HUES48 (cell line): ENCODE results near the gene SLC13A4.
"Not testable (repeated sequence)": the region's sequence is repeated elsewhere in the genome, so short reads cannot be mapped to it uniquely, and the experiment has no call there.

Experiments used
- H3K27ac ChIP-seq: one replicate; pipeline ENCODE4 v1.7.0; 2013; ENCODE audit warnings: low read depth, low read length, inconsistent platforms
- H3K27me3 ChIP-seq: 2 replicates; pipeline ENCODE4 v1.6.1; 2013; ENCODE audit warnings: mild to moderate bottlenecking, low read length; ENCODE audit not compliant: control insufficient read depth, insufficient read depth
- H3K36me3 ChIP-seq: 2 replicates; pipeline ENCODE4 v1.6.1; 2013; ENCODE audit warnings: low read length; ENCODE audit not compliant: control insufficient read depth, insufficient read depth
- H3K4me1 ChIP-seq: 2 replicates; pipeline ENCODE4 v1.6.1; 2013; ENCODE audit warnings: mild to moderate bottlenecking, low read length; ENCODE audit not compliant: control insufficient read depth, insufficient read depth
- H3K4me3 ChIP-seq: 2 replicates; pipeline ENCODE4 v1.5.1; 2013; ENCODE audit warnings: mild to moderate bottlenecking, low read depth, low read length
- H3K9ac ChIP-seq: 2 replicates; pipeline ENCODE4 v1.6.1; 2013; ENCODE audit warnings: mild to moderate bottlenecking, low read depth, low read length, moderate library complexity
- H3K9me3 ChIP-seq: 2 replicates; pipeline ENCODE4 v1.6.1; 2013; ENCODE audit warnings: low read length; ENCODE audit not compliant: control insufficient read depth, insufficient read depth

Gene SLC13A4

GRCh38 chr7:135747366-135747765 lies 19.4 kb upstream of the SLC13A4 start:
- H3K9me3 ChIP-seq = no peaks in the 10 kb centered on the region
- no peaks in the 10 kb centered on the region for H3K27me3 ChIP-seq
- H3K4me1 ChIP-seq = peaks cover 6% of the 10 kb centered on the region
- H3K27ac ChIP-seq = no peak overlapping the region
- no peak overlapping the region for H3K4me3 ChIP-seq
- no peaks in the 10 kb centered on the region for H3K36me3 ChIP-seq
- H3K9ac ChIP-seq = no peak overlapping the region

DNA sequence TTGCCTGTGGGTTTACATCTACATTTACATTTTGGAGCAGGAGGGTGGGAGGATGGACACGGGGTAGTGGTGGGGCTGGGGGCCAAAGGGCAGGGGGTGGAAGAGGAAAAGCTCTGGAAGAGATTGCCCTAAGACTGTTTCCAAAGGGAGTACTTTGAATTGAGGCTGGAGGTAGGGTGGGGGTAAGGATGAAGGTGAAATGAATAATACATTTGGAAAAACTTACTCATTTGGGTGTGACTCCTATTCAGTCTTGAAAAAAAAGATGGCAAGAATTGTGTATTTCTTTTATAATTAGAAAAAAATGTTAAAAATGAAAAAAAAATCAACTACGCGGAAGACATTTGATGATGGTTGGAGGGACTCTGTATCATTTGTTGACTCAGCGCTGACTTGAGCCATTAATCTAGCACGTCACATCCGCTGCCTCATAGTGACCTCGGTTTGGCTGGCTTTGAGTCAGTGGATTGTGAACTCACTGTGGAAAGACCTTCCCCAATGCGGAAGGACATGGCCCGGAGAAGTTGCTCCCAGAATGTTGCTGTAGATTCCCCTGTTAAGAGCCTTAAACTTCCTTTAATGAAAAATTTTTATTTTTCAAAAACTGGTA lies 17.8 kb upstream of the SLC13A4 start:
- H3K9ac ChIP-seq = no peak overlapping the region
- H3K4me1 ChIP-seq = peaks cover 6% of the 10 kb centered on the region
- no peak overlapping the region for H3K27ac ChIP-seq
- no peaks in the 10 kb centered on the region for H3K27me3 ChIP-seq
- no peak overlapping the region for H3K4me3 ChIP-seq
- no peaks in the 10 kb centered on the region for H3K36me3 ChIP-seq
- no peaks in the 10 kb centered on the region for H3K9me3 ChIP-seq

DNA sequence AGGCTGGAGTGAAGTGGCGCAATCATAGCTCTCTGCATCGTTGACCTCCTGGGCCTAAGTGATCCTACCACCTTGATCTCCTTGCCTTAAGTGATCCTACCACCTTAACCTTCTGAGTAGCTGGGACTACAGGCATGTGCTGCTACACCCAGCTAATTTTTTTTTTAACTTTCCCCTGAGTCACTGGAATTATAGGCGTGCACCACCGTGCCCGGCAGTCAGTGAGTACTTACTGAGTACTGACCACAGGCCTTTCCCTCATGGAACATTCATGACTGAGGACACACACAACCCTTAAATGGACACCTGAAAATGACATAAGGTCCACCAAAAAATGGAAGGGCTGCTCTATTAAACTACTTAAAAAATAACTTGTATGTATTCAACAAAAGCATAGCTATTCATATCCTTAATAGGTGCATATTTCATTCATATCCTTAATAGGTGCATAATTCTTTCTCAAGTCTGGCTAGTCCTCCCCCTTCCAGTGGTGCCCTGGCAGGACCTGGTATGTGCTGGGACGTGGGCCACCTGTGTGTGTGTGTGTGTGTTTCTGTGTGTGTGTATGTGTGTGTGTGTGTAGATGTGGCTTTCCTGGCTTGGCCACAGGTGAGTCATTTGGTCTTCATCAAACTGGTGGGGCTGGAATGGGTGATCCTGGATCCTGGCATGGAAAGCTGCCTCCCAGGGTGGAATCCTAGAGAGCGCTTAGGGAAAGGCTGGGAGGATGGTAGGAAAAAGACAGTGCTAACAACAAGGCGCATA lies 17.1 kb upstream of the SLC13A4 start:
- H3K27ac ChIP-seq = no peak overlapping the region
- no peaks in the 10 kb centered on the region for H3K36me3 ChIP-seq
- H3K9me3 ChIP-seq = no peaks in the 10 kb centered on the region
- H3K27me3 ChIP-seq = no peaks in the 10 kb centered on the region
- no peak overlapping the region for H3K4me3 ChIP-seq
- peaks cover 6% of the 10 kb centered on the region for H3K4me1 ChIP-seq
- H3K9ac ChIP-seq = no peak overlapping the region

DNA sequence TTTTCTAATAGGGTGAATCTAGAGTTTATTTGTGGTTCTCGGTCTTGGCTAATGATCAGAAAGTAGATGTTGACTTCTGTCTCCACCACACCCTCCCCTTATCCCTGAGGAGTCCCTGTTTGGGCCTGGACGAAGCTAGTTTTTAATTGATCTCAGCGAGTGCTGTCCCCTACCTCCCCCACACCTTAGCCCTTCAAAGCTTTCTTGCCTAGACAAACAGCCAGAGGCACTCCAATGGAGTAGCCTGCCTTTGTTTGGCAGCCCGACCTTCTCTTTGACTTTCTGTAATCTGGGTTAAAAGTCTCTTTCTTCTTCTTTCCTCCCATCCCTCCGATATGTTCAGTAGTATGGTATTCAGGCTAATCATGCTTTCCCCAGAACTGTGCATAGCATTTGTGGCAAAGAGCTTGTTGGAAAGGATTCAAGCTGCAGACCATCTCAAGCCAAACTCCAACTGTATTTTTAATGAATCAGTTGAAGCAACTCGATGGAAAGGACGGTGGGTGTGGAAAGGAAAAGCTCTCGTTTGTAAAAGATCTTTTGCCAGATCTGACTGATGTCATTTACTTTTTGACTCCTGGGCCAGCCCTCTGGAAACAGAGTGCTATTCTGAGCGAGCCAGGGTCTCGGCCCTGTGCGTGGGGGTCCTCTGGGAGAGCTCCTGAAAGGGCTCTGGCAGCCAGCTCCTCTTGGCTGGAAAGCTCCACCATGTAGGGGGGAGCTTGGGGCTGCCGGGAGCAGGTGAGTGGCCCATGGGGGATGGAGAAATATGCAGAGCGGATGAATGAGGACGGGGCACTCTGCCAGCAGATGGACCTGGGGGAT lies 16.1 kb upstream of the SLC13A4 start:
- H3K27me3 ChIP-seq = no peaks in the 10 kb centered on the region
- H3K36me3 ChIP-seq = no peaks in the 10 kb centered on the region
- H3K4me3 ChIP-seq = no peak overlapping the region
- no peak overlapping the region for H3K9ac ChIP-seq
- H3K27ac ChIP-seq = no peak overlapping the region
- peaks cover 6% of the 10 kb centered on the region for H3K4me1 ChIP-seq
- H3K9me3 ChIP-seq = no peaks in the 10 kb centered on the region

DNA sequence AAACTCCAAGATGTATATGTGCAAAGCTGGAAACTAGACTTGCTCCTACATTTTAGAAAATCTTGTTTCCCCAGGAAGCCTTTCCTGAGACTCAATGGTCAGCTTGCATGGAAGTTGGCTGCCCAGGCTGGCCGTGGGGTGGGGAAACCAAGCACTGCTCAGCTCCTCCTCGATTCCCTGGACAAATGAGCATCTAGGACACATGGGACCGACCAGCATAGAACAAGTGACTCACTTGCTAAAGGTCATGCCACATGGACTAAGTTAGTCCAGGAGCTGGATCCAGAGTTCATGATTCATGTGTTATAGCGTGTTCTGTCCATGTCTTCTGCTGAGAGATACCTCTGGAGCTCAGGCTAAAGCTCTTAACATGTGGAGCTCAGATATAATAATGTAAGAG lies 14.4 kb upstream of the SLC13A4 start:
- Histone ChIP-seq H3K9me3 (no peaks in the 10 kb centered on the region), H3K9ac (no peak overlapping the region), H3K27me3 (no peaks in the 10 kb centered on the region), H3K4me3 (no peak overlapping the region), H3K27ac (no peak overlapping the region), H3K36me3 (no peaks in the 10 kb centered on the region), H3K4me1 (peaks cover 6% of the 10 kb centered on the region)

- Histone ChIP-seq H3K27ac (no peak overlapping the region), H3K27me3 (no peaks in the 10 kb centered on the region), H3K4me1 (peaks cover 6% of the 10 kb centered on the region), H3K9ac (no peak overlapping the region), H3K9me3 (no peaks in the 10 kb centered on the region), H3K36me3 (no peaks in the 10 kb centered on the region), H3K4me3 (no peak overlapping the region)
Measured at GRCh38 chr7:135741905-135742304, 13.9 kb upstream of the SLC13A4 start.

DNA sequence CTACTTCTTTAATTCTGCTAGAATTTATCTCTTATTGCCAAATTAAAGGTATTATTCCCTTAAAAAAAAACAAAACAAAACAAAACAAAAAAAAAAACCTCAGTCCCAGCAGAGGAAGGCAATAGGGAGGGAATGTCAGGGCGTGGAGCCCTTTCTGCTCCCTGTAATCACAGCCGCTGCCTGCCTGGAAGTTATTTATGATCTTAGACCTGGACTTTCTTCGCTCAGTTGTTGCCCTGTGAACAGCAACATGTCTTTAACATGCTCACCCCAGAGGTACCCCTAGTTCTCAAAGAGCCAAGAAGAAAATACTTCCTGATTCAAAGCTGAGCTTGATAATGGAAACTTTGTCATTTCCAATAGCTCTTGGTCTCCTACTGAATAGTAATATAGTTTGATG lies 12.9 kb upstream of the SLC13A4 start:
- H3K4me1 ChIP-seq = peaks cover 6% of the 10 kb centered on the region
- H3K36me3 ChIP-seq = no peaks in the 10 kb centered on the region
- H3K9ac ChIP-seq = no peak overlapping the region
- H3K4me3 ChIP-seq = no peak overlapping the region
- H3K27me3 ChIP-seq = no peaks in the 10 kb centered on the region
- H3K27ac ChIP-seq = no peak overlapping the region
- no peaks in the 10 kb centered on the region for H3K9me3 ChIP-seq

GRCh38 chr7:135737306-135737647 lies 9.3 kb upstream of the SLC13A4 start:
- H3K9ac ChIP-seq, H3K36me3 ChIP-seq, H3K4me1 ChIP-seq, H3K9me3 ChIP-seq, H3K27ac ChIP-seq, H3K4me3 ChIP-seq, H3K27me3 ChIP-seq: not testable (repeated sequence)

GRCh38 chr7:135736586-135737305 lies 8.8 kb upstream of the SLC13A4 start:
- no peak overlapping the region for H3K4me3 ChIP-seq
- H3K27me3 ChIP-seq = no peaks in the 10 kb centered on the region
- H3K36me3 ChIP-seq = no peaks in the 10 kb centered on the region

DNA sequence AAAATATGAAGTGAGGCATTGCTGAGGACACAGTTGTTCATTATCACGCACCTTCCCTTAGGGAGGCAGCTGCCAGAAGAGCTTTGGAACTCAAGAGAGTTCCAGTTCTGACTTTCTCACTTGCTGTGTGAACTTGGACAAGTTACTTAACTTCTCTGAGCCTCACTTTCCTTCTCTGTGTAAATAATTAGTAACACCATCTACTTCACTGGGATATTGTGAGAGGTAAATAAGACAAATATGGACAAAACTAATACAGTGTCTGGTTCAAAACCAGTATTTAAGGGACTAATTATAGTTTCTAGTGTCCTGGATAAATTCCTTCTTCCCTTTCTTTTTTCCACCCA lies 6.3 kb upstream of the SLC13A4 start:
- Histone ChIP-seq H3K4me3 (no peak overlapping the region), H3K9ac (no peak overlapping the region), H3K36me3 (no peaks in the 10 kb centered on the region), H3K4me1 (no peaks in the 10 kb centered on the region), H3K9me3 (no peaks in the 10 kb centered on the region), H3K27ac (no peak overlapping the region), H3K27me3 (no peaks in the 10 kb centered on the region)

More at GRCh38 chr7:135736586-135737305, 8.8 kb upstream of the SLC13A4 start:
- H3K9me3 ChIP-seq = no peaks in the 10 kb centered on the region
- no peak overlapping the region for H3K27ac ChIP-seq
- no peaks in the 10 kb centered on the region for H3K4me1 ChIP-seq
- no peak overlapping the region for H3K9ac ChIP-seq
